GM18520 (cell line): ENCODE measurements around the gene TPGS1.

ENCODE experiments used
- ATAC-seq: cut with Tn5 transposase; IDR thresholded peaks from one replicate; pipeline ENCODE4 v1.9.1; 2021; ENCODE audit not compliant: unreplicated experiment

Gene TPGS1

DNA sequence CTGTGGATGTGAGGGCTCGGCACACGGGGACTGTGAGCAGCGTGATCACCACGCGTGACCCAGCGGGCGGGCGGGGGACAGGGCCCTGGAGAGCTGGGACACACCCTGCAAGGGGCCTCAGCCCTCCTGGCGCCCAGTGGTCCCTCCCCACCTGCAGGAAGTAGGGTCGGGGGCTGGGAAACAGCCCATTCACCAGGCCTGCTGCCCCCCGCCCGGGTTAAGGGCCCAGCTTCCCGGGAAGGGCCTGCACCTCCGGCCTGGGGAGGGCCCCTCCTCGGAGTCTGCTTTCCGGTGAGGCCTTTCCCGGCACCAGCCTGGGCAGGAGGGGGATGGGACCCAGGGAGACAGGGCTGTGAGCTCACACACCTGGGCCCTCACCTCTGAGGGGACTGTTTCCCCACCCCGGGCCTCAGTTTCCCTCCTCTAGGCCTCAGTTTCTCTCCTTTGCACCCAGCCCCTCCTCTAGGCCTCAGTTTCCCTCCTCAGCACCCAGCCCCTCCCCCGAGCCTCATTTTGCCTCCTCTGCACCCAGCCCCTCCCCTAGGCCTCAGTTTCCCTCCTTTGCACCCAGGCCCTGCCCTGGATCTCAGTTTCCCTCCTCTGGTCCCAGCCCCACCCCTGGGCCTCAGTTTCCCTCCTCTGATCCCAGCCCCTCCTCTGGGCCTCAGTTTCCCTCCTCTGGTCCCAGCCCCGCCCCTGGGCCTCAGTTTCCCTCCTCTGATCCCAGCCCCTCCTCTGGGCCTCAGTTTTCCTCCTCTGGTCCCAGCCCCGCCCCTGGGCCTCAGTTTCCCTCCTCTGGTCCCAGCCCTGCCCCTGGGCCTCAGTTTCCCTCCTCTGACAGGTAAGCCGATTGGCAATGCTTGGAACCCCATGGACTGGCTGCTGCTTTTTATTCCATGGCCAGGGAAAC lies 12.9 kb upstream of the TPGS1 start:
- ATAC-seq, result no peak

DNA sequence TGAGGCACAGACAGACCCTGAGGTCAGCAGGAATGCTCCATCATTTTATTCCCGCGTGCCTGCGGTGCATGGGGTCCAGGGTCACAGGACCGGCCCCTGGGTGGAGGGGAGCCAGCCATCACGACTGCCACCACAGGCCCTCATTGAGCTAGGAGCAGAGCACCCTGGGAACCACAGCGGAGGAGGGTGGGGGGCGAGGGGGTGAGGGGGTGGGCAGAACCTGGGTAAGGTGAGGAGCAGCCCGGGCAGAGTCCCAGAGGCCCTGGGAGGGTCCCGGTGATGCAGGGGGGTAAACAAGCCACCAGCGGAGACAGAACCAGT lies 12.3 kb upstream of the TPGS1 start:
- ATAC-seq, result no peak

DNA sequence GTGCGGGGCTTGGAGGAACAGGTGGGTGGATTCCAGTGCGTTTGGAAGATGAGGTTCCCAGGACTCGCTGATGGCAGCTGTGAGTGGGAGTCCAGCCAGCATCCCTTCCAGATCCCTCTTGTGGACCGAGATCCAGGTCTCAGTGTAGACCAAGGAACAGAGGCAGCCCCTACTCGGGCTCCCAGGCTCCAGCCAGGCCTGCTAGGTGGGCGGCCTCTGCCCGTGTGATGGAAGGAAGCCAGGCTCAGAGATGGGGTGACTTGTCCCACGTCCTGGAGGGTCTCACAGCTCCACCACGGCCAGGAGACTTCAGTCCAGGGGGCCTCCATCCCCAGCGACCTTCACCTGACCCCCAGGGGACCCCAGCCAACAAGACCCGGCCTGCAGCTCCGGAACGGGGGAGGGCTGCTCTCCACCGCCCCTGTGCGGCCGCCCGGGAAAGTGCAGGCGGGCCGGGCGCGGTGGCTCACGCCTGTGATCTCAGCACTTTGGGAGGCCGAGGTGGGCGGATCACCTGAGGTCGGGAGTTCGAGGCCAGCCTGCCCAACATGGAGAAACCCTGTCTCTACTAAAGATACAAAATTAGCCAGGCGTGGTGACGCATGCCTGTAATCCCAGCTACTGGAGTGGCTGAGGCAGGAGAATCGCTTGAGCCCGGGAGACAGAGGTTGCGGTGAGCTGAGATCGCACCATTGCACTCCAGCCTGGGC lies 11.7 kb upstream of the TPGS1 start:
- no peak for ATAC-seq

DNA sequence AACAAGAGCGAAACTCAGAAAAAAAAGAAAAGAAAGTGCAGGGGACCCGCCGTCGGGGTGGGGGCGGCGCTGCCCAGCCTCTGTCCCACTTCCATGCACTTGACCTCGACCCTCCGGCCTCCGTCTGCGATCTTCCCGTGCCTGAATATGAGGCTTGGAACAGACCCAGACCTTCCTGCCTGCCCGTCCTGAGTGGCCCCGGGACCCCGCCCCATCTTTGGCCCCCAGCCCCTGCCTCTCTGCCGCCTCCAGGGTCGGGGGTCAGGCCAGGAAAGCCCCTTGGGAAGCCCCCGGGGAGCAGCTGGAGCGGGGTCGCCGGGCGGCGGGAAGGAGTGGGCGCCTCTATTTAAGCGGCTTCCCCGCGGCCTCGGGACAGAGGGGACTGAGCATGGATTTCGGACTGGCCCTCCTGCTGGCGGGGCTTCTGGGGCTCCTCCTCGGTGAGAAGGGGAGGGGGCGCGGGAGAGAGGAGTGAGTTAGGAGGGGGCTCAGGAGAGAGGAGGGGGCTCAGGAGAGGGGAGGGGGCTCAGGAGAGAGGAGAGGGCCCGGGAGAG lies 11.1 kb upstream of the TPGS1 start, which contains the start of gene MADCAM1:
Gene MADCAM1 (plus strand): TSS at position 375 of the 554 bp plus-strand sequence. CDS start 14 bp downstream, at position 389.
- ATAC-seq, result no peak

DNA sequence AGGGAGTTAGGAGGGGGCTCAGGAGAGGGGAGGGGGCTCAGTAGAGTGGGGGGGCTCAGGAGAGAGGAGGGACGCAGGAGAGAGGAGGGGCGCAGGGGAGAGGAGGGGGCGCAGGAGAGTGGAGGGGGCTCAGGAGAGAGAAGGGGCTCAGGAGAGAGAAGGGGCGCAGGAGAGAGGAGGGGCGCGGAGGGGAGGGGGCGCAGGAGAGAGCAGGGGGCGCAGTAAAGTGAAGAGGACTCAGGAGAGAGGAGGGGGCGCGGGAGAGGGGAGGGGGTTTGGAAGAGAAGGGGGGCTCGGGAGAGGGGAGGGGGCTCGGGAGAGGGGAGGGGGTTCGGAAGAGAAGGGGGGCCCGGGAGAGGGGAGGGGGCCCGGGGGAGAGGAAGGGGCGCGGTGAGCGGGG lies 10.3 kb upstream of the TPGS1 start:
- no peak for ATAC-seq

DNA sequence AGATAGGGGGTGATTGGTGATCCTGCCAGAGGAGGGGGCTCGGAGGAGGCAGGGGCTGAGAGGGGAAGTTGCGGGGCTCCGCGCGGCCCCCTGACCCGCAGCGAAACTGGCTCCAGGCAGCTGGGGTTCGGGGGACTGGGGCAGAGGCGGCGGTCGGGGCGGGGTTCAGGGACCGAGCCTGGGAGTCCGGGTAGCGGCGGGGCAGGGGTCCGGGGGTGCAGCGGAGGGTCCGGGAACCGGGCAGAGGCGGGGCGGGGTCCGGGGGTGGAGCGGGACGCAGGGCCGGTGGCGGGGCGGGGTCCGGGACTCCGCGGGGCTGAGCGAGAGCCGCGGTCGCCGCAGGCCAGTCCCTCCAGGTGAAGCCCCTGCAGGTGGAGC lies 9.8 kb upstream of the TPGS1 start:
- ATAC-seq, result no peak

DNA sequence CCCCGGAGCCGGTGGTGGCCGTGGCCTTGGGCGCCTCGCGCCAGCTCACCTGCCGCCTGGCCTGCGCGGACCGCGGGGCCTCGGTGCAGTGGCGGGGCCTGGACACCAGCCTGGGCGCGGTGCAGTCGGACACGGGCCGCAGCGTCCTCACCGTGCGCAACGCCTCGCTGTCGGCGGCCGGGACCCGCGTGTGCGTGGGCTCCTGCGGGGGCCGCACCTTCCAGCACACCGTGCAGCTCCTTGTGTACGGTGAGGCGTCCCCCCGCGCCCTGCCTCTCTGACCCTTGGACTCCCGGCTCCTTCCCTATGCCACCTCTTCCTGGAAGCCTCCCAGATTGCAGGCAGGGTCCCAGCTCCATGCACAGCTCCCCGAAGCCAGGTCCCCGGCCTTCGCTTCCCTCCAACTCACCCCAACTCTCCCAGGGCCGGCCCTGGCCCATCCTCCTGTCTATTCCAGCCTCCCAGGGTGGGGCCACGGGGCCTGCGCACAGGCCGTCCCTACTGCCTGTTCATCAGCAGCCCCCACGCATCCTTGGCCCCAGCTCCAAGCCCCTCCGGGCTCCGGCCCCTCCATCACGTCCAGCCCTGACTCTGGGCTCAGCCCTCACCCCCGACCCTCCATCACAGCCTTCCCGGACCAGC lies 9.3 kb upstream of the TPGS1 start:
- ATAC-seq, result no peak

DNA sequence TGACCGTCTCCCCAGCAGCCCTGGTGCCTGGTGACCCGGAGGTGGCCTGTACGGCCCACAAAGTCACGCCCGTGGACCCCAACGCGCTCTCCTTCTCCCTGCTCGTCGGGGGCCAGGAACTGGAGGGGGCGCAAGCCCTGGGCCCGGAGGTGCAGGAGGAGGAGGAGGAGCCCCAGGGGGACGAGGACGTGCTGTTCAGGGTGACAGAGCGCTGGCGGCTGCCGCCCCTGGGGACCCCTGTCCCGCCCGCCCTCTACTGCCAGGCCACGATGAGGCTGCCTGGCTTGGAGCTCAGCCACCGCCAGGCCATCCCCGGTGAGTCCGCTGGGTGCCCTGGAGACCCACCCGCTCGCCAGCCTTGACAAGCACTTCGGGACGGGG lies 8.8 kb upstream of the TPGS1 start:
- ATAC-seq, result no peak

DNA sequence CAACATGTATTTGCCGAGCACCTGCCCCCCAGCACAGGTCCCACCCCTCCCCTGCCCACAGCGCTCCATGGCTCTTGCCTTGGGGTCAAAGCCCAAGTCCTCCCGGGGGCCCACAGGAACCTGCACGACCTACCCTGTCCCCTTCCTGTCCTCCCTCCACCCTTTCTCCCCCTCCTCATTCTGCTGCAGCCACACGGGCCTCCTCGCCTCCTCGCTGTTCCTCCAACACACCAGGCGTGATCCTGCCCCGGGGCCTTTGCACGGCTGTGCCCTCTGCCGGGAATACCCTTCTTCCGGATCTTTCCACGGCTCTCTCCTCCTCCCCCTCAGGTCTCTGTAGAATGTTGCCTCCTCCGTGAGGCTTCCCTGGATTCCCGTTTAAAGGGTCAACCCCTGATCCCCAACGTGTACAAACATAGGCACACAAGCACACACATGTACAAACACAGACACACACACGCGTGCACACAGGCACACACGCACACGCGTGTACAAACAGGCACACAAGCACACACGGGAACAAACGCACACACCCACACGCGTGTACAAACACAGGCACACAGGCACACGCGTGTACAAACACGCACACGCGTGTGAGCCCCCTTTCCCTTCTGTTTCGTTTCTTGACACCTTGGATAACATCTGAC lies 8.2 kb upstream of the TPGS1 start:
- no peak for ATAC-seq

DNA sequence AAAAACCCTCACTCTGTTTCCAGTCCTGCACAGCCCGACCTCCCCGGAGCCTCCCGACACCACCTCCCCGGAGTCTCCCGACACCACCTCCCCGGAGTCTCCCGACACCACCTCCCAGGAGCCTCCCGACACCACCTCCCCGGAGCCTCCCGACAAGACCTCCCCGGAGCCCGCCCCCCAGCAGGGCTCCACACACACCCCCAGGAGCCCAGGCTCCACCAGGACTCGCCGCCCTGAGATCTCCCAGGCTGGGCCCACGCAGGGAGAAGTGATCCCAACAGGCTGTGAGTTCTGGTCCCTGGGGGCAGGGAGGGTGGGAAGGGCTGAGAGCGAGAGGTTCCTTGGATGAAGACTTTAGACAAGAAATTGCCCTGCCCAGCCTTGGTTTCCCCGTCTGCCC lies 5.7 kb upstream of the TPGS1 start:
- no peak for ATAC-seq

DNA sequence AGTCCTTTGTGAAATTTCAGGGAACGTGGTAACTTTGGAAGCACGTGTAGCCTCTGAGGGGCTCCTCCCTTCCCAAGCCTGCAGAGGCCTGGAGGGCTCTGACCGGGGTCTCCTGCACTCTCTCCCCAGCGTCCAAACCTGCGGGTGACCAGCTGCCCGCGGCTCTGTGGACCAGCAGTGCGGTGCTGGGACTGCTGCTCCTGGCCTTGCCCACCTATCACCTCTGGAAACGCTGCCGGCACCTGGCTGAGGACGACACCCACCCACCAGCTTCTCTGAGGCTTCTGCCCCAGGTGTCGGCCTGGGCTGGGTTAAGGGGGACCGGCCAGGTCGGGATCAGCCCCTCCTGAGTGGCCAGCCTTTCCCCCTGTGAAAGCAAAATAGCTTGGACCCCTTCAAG lies 2.7 kb upstream of the TPGS1 start:
- ATAC-seq, result no peak

DNA sequence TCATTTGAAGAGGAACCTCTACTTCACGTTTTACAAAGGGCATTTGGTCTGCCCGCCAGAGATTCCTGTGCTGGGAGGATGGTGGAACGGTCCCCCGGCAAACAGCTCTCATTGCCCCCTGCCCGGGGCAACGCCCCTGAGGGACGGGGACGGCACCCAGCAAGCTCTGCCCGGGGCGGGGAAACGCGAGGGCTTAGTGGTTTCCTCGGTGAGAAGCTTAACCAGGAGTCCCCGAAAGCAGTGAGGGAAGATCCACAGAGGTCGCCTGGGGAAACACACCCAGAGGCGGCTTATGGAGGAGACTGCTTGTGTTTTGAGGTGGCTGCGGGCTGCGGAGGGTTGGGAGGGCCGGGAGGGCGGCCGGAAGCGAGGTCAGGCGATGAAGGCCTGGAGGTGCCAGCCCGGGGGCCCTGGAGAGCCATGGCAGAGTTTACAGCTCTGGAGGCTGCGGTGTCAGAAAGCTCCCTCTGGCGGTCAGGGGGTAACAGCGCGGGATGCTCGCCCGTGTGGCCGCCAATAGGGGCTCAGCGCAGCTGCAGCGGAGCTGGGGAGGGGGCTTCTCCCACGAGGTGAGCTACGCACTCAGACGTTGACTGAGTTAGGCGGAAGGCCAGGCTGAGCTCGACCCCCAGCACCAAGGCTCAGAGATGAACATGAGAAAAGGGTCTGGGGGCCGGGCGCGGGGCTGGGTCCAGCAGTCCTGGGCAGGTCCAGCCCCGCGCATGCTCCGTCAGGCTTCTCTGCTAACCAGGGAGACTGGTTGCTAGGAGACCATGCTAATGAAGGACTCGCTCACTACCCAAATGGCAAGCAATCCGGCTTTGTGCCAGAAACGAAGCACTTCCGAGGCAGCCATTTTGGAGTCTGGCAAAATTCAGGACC lies 652 bp upstream of the TPGS1 start:
- ATAC-seq, result peak; percentile 61

DNA sequence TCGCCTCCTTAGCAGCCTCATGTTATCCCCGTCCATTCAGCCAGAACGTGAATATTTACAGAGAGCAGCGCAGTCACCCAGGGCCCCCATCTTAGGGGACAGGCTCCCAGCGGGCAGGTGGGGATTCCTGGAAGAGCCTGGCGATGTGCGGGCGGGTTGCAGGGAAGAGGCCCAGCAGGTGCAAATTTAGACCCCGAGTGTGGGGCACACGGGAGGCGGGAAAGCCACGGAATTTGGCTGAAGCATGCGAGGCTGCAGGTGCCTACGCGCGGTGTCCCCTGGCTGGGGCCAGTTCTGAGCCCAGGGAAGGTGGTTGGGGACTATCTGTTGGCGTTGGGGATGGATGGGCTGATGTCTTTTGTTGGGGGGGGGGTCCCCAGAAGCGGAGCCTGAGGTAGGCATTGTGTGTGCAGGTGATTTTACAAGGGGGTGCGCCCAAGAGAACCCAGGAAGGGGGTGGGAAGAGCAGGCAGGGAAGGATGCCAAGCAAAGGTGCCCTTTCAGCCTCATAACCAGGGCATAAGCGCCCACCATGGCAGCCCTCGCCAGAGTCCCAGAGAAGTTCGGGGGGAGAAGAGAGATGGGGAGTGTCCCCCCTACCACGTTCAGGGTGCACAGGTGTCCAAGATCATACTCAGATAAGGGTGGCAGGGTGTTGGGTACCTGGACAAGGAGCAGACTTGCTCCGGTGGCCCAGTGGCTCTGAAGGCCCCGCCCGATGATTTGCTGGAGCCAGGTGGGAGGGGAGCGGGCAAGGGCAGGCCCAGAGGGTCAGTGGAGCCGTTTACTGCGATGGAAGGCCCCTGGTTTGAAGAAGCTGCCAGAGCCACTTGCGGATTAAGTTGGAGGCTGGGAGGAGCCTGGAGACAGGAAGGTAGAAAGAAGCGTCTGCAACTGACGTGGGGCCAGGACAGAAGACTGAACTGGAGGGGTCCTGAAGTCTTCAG lies 1.2 kb downstream of the TPGS1 start:
- no peak for ATAC-seq

DNA sequence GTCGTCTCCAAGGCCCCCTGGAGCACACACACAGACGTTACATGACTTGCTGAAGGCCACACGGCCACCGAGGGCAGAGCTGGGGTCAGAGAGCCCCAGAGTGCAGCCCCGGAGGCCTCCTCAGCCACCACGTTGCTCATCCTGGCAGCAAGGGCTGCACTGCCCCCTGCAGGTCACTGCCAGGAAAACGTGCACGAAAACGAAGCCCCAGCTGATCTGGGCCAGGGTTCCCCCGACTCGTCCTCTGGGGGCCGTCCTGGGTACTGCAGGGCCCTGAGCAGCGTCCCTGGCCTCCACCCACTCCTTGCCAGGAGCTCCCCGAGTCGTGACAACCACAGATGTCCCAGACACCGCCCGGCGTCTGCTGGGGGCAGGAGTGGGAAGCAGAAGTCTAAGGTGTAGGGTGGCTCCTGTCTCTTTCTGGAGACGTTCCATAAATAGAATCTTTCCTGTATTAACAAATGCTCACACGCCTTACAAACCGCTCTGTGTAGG lies 3.4 kb downstream of the TPGS1 start:
- ATAC-seq, result no peak

DNA sequence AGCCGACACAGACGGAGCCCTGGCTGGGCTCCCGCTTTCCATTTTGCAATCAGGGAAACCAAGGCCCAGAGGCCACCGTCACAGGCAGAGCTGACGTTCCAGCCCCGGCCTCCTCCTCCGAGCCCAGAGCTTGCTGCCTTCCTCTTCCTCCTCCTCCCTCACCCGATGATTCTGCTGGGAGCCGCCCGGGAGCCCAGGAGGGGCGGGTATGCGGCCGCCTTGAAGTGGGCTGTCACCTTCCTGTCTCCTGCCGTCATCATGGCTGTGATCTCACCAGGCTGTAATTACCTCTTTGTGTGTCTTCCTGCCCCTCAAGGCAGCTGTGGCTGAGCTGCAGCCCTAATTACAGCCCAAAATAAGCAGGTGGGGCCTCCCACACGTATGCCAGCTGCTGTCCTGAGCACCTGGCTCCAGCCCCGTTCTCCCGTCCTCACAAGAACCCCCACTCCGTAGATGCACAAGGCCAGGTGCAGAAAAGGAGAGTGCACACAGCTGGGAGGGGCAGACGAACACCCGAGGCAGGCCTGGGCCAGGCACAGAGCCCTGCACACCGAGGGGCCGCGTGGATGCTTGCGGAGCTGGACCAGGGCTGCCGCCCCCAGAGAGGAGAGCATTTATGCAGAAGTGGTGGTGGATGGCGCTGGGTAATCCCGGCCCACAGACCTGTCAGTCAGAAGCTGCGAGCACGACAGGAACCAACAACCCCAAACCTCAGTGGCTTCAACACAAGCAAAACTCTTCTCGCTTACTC lies 4.0 kb downstream of the TPGS1 start:
- ATAC-seq, result no peak

DNA sequence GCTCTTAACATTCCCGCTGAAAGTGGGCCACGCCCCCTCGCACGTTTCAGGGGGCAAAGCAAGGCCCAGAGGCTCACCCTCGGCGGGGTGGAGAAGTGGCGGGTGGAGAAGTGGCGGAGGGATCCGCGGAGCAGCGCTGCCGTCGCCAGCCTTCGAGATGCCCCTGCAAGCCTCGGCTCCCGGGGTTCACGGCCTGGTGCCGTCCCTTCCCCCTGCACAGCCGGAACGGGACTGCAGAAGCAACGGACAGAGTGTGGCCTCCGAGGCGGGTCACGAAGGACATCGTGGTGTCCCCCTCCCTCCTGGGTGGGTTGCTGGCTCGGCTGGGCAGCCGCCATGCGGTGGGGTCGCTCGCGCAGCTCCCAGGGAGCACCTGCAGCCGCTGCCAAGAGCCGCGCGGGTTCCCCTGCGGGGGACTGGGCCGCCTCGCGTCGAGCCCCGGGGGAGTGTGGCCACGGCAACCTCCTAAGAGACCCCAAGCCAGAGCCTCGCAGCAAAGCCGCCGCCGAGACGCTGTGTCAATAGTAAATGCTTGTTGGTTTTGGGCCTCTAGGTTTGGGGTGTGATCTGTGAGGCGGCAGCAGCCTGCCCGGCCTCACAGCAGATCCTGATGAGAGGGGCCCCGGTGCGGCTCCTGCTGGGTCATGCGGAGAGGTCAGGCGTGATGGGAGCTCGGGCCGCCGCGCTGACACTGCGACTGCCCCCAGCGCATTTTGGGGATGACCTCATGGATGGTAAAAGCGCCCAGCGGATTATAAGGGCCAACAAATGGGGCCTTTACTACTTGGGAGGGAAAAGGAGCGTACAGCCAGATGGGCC lies 5.5 kb downstream of the TPGS1 start:
- ATAC-seq, result no peak

DNA sequence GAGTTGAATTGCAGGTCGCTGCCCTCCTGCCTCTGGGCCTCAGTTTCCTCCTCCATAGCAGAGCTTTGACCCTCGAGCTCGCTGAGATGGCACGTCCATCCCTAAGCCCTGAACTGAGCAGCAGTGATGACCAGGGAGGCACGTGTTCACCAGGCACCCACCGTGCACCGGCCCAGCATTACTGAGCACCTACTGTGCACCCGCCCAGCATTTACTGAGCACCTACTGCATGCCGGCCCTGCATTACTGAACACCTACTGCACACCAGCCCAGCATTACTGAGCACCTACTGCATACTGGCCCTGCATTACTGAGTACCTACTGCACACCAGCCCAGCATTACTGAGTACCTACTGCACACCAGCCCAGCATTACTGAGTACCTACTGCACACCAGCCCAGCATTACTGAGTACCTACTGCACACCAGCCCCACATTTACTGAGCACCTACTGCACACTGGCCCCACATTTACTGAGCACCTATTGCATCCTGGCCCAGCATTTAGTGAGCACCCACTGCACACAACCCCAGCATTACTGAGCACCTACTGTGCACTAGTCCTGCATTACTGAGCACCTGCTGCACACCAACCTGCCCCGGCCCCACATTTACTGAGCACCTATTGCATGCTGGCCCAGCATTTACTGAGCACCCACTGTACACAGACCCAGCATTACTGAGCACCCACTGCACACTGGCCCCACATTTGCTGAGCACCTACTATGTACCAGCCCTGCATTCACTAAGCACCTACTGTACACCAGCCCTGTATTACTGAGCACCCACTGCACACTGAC lies 6.3 kb downstream of the TPGS1 start:
- ATAC-seq, result no peak
